Breast epithelium (tissue), 4 donors: ENCODE measurements around the gene TSPAN7. TPM values are rescaled to one million over a fixed set of nuclear protein-coding genes. Genes with fewer than 3 reads are reported as not detected.

ENCODE experiments used
- DNase-seq, 2 donors: peaks; one replicate each; pipeline ENCODE4 v3.0.0-alpha.2; 2019; ENCODE audit warnings: low spot score in 2 of 2
- H3K27ac ChIP-seq, 2 donors: fragments of 200-600 bp; sonication (generic) in 1 of 2; one replicate each; pipeline ENCODE4 v1.5.1; 2016 to 2019; ENCODE audit warnings: mild to moderate bottlenecking in 1 of 2
- H3K27me3 ChIP-seq, 2 donors: fragments of 200-600 bp; sonication (generic) in 1 of 2; one replicate each; pipeline versions ENCODE4 v1.5.1 to v1.6.0; 2017 to 2019; ENCODE audit warnings: control low read depth in 1 of 2, mild to moderate bottlenecking in 1 of 2
- H3K36me3 ChIP-seq: fragments of 200-600 bp; one replicate; pipeline ENCODE4 v1.5.1; 2019
- H3K4me1 ChIP-seq, 2 donors: fragments of 200-600 bp; sonication (generic); one replicate each; pipeline ENCODE4 v1.5.1; 2016 to 2019; ENCODE audit warnings: control low read depth in 1 of 2
- H3K4me3 ChIP-seq, 3 donors: fragments of 200-600 bp; sonication (generic); 1 replicate in 2 of 3; 2 replicates in 1 of 3; pipeline ENCODE4 v1.5.1; 2016 to 2019; ENCODE audit warnings: mild to moderate bottlenecking in 3 of 3, moderate library complexity in 2 of 3
- H3K9me3 ChIP-seq, 2 donors: fragments of 200-600 bp; sonication (generic) in 1 of 2; one replicate each; pipeline ENCODE4 v1.5.1; 2016 to 2019; ENCODE audit warnings: control low read depth in 1 of 2
- CTCF ChIP-seq, 3 donors: fragments of 450-650 bp; IDR thresholded peaks; one replicate each; pipeline ENCODE4 v1.5.1; 2016 to 2017; ENCODE audit warnings: antibody characterized with exemption in 3 of 3, mild to moderate bottlenecking in 3 of 3, moderate library complexity in 3 of 3
- POLR2A ChIP-seq: fragments of 450-650 bp; IDR thresholded peaks from one replicate; pipeline ENCODE4 v1.6.1; 2016; ENCODE audit warnings: antibody characterized with exemption, mild to moderate bottlenecking, moderate library complexity
- POLR2AphosphoS5 ChIP-seq, 3 donors: sonication (generic); formaldehyde crosslinking; IDR thresholded peaks; one replicate each; pipeline ENCODE4 v1.6.1; 2017; ENCODE audit warnings: antibody characterized with exemption in 3 of 3
- intact Hi-C: fragments of 100-400 bp; cut with DNase I; formaldehyde crosslinking; loops from one replicate; pipeline ENCODE4 v1.15.1; 2023; ENCODE audit warnings: low total_unique reads
- total RNA-seq, 3 donors: library from RNA; depleted of rRNA; stranded (reverse); fragments of >200 nt; gene quantifications; one replicate each; pipeline ENCODE4 v1.1.0, GENCODE V29; 2016

The TSPAN7 gene
- total RNA-seq, 3 donors from 2014 or later: 15.5 to 26.9 (median 25.9) TPM

GRCh38 chrX:38669428-38669827 lies 108.1 kb downstream of the TSPAN7 start:
- intact Hi-C loops: no loop called here
- Histone ChIP-seq H3K27me3 (peaks cover 0 to 74% of the 10 kb centered on the region in 2 donors), H3K4me1 (no peaks in the 10 kb centered on the region), H3K4me3 (no peak overlapping the region), H3K27ac (no peak overlapping the region), H3K36me3 (no peaks in the 10 kb centered on the region), H3K9me3 (no peaks in the 10 kb centered on the region)
- DNase-seq: no peak
- no peak for TF ChIP-seq POLR2AphosphoS5 (IDR thresholded peaks at IDR 0.05)
- TF ChIP-seq CTCF (IDR thresholded peaks at IDR 0.05): no peak
- no peak for TF ChIP-seq POLR2A

GRCh38 chrX:38672646-38673045 lies 111.3 kb downstream of the TSPAN7 start:
- intact Hi-C loops: no loop called here
- TF ChIP-seq POLR2AphosphoS5 (IDR thresholded peaks at IDR 0.05) (no peak), POLR2A (no peak), CTCF (IDR thresholded peaks at IDR 0.05) (no peak)
- H3K4me3 ChIP-seq: no peak overlapping the region
- no peaks in the 10 kb centered on the region for H3K4me1 ChIP-seq
- no peak for DNase-seq
- H3K9me3 ChIP-seq: no peaks in the 10 kb centered on the region
- peaks cover 0 to 79% of the 10 kb centered on the region in 2 donors for H3K27me3 ChIP-seq
- no peak overlapping the region for H3K27ac ChIP-seq
- H3K36me3 ChIP-seq: no peaks in the 10 kb centered on the region

- H3K36me3 ChIP-seq: no peaks in the 10 kb centered on the region
- H3K9me3 ChIP-seq: no peaks in the 10 kb centered on the region
- intact Hi-C loops: no loop called here
- peaks cover 0 to 57% of the 10 kb centered on the region in 2 donors for H3K27me3 ChIP-seq
- no peak for TF ChIP-seq POLR2AphosphoS5 (IDR thresholded peaks at IDR 0.05)
- no peak for TF ChIP-seq POLR2A
- TF ChIP-seq CTCF (IDR thresholded peaks at IDR 0.05): no peak
- H3K4me1 ChIP-seq: no peaks in the 10 kb centered on the region
- H3K27ac ChIP-seq: no peak overlapping the region
- H3K4me3 ChIP-seq: no peak overlapping the region
- no peak for DNase-seq
These were observed 114.5 kb downstream of the TSPAN7 start for GRCh38 chrX:38675856-38676255.

GRCh38 chrX:38678183-38678582 lies 116.8 kb downstream of the TSPAN7 start:
- intact Hi-C loops: no loop called here
- Histone ChIP-seq H3K9me3 (no peaks in the 10 kb centered on the region), H3K36me3 (no peaks in the 10 kb centered on the region), H3K4me3 (no peak overlapping the region), H3K27me3 (peaks cover 0 to 50% of the 10 kb centered on the region in 2 donors), H3K4me1 (no peaks in the 10 kb centered on the region), H3K27ac (no peak overlapping the region)
- TF ChIP-seq POLR2AphosphoS5 (IDR thresholded peaks at IDR 0.05) (no peak), CTCF (IDR thresholded peaks at IDR 0.05) (no peak), POLR2A (no peak)
- no peak for DNase-seq

- TF ChIP-seq POLR2AphosphoS5 (IDR thresholded peaks at IDR 0.05) (no peak), CTCF (IDR thresholded peaks at IDR 0.05) (no peak), POLR2A (no peak)
- Histone ChIP-seq H3K4me3 (no peak overlapping the region), H3K36me3 (no peaks in the 10 kb centered on the region), H3K27ac (no peak overlapping the region), H3K27me3 (peaks cover 0 to 54% of the 10 kb centered on the region in 2 donors), H3K9me3 (no peaks in the 10 kb centered on the region), H3K4me1 (no peaks in the 10 kb centered on the region)
- intact Hi-C loops: no loop called here
- DNase-seq: no peak
These were observed 117.5 kb downstream of the TSPAN7 start for GRCh38 chrX:38678821-38679220.
